OCI-LY1 (cell line): ENCODE results near the gene FAM221B.

ENCODE experiments used
- H2AFZ ChIP-seq: fragments of 200-600 bp; sonication (generic), shearing (Covaris generic); 2 replicates; pipeline ENCODE4 v1.6.0; 2014; ENCODE audit warnings: antibody characterized with exemption, mild to moderate bottlenecking, low read length
- H3F3A ChIP-seq: fragments of 200-600 bp; sonication (generic), shearing (Covaris generic); 2 replicates; pipeline ENCODE4 v1.6.0; 2014; ENCODE audit warnings: mild to moderate bottlenecking, antibody characterized with exemption, low read length, moderate library complexity; ENCODE audit not compliant: insufficient read depth
- H3K27ac ChIP-seq: fragments of 200-600 bp; sonication (generic); 2 replicates; pipeline ENCODE4 v1.5.1; 2014; ENCODE audit warnings: low read length, mixed run types, mild to moderate bottlenecking, low read depth; ENCODE audit not compliant: poor library complexity, severe bottlenecking
- H3K27me3 ChIP-seq: fragments of 200-600 bp; sonication (generic); 2 replicates; pipeline ENCODE4 v1.6.0; 2014; ENCODE audit warnings: antibody characterized with exemption, mild to moderate bottlenecking, low read length, moderate library complexity; ENCODE audit not compliant: insufficient read depth
- H3K36me3 ChIP-seq: fragments of 200-600 bp; sonication (generic); 2 replicates; pipeline ENCODE4 v1.6.1; 2014; ENCODE audit warnings: mild to moderate bottlenecking, antibody characterized with exemption, low read length, moderate library complexity, mixed read lengths; ENCODE audit not compliant: insufficient read depth
- H3K4me1 ChIP-seq: fragments of 200-600 bp; sonication (generic); 2 replicates; pipeline ENCODE4 v1.5.1; 2014; ENCODE audit warnings: mild to moderate bottlenecking, low read length, moderate library complexity; ENCODE audit not compliant: insufficient read depth, severe bottlenecking
- H3K4me2 ChIP-seq: fragments of 200-600 bp; sonication (generic), shearing (Covaris generic); 2 replicates; pipeline ENCODE4 v1.6.1; 2014; ENCODE audit warnings: low read length
- H3K4me3 ChIP-seq: fragments of 200-600 bp; sonication (generic); 2 replicates; pipeline ENCODE4 v1.5.1; 2014; ENCODE audit warnings: low read length, low read depth, mild to moderate bottlenecking, mixed read lengths; ENCODE audit not compliant: poor library complexity, severe bottlenecking
- H3K79me2 ChIP-seq: fragments of 200-600 bp; shearing (Covaris generic); 2 replicates; pipeline ENCODE4 v1.6.1; 2016; ENCODE audit warnings: mixed run types, low read length, mixed read lengths; ENCODE audit not compliant: insufficient read depth
- H3K9ac ChIP-seq: fragments of 200-600 bp; sonication (generic), shearing (Covaris generic); 2 replicates; pipeline ENCODE4 v1.6.1; 2014; ENCODE audit warnings: mild to moderate bottlenecking, low read length, mixed read lengths
- H3K9me2 ChIP-seq: fragments of 200-600 bp; sonication (generic), shearing (Covaris generic); 2 replicates; pipeline ENCODE4 v1.6.1; 2014; ENCODE audit warnings: low read depth, mild to moderate bottlenecking, low read length, mixed read lengths
- H3K9me3 ChIP-seq: fragments of 200-600 bp; shearing (Covaris generic); 2 replicates; pipeline ENCODE4 v1.6.1; 2014; ENCODE audit warnings: low read length, mixed read lengths
- H4K20me1 ChIP-seq: fragments of 200-600 bp; sonication (generic), shearing (Covaris generic); 2 replicates; pipeline ENCODE4 v1.6.0; 2016; ENCODE audit warnings: mild to moderate bottlenecking, low read length; ENCODE audit not compliant: insufficient read depth
- EZH2 ChIP-seq: fragments of 200-600 bp; sonication (generic), shearing (Covaris generic); IDR thresholded peaks from 2 replicates; pipeline ENCODE4 v1.8.0; 2017; ENCODE audit warnings: borderline replicate concordance, mixed run types, mild to moderate bottlenecking, antibody characterized with exemption, low read length, moderate library complexity, mixed read lengths
- TF ChIP-seq, protein P1 (sequence below): fragments of 200-600 bp; sonication (generic), shearing (Covaris generic); IDR thresholded peaks from 2 replicates; pipeline ENCODE4 v1.5.1; 2017; ENCODE audit warnings: mild to moderate bottlenecking, antibody characterized with exemption, low read length, moderate library complexity, mixed read lengths

Gene FAM221B

GRCh38 chr9:35778496-35778895 lies 50.0 kb downstream of the FAM221B start:
- H2AFZ ChIP-seq = no peak overlapping the region

GRCh38 chr9:35776018-35776417 lies 52.5 kb downstream of the FAM221B start:
- no peaks in the 10 kb centered on the region for H3K9me3 ChIP-seq
- H3K9ac ChIP-seq = peak overlapping the region; percentile 35; the same call in 1 of the 2 replicates
- peak overlapping the region; percentile 51 for H3K4me2 ChIP-seq
- H3K79me2 ChIP-seq = no peaks in the 10 kb centered on the region
- peak overlapping the region; percentile 20 for H3K4me3 ChIP-seq
- H3K27ac ChIP-seq = peak overlapping the region; percentile 88
- no peak for TF ChIP-seq EZH2
- TF ChIP-seq, protein P1, sequence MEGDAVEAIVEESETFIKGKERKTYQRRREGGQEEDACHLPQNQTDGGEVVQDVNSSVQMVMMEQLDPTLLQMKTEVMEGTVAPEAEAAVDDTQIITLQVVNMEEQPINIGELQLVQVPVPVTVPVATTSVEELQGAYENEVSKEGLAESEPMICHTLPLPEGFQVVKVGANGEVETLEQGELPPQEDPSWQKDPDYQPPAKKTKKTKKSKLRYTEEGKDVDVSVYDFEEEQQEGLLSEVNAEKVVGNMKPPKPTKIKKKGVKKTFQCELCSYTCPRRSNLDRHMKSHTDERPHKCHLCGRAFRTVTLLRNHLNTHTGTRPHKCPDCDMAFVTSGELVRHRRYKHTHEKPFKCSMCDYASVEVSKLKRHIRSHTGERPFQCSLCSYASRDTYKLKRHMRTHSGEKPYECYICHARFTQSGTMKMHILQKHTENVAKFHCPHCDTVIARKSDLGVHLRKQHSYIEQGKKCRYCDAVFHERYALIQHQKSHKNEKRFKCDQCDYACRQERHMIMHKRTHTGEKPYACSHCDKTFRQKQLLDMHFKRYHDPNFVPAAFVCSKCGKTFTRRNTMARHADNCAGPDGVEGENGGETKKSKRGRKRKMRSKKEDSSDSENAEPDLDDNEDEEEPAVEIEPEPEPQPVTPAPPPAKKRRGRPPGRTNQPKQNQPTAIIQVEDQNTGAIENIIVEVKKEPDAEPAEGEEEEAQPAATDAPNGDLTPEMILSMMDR = no peak
- H2AFZ ChIP-seq = no peak overlapping the region
- H3K9me2 ChIP-seq = no peaks in the 10 kb centered on the region
- peaks cover 34% of the 10 kb centered on the region for H3K4me1 ChIP-seq
- H3F3A ChIP-seq = no peaks in the 10 kb centered on the region
- H3K36me3 ChIP-seq = no peaks in the 10 kb centered on the region
- H4K20me1 ChIP-seq = no peaks in the 10 kb centered on the region
- H3K27me3 ChIP-seq = no peaks in the 10 kb centered on the region

More at GRCh38 chr9:35778496-35778895, 50.0 kb downstream of the FAM221B start:
- Histone ChIP-seq H3K27me3 (no peaks in the 10 kb centered on the region), H3K36me3 (peaks cover 4% of the 10 kb centered on the region; the same call in 1 of the 2 replicates), H3F3A (no peaks in the 10 kb centered on the region), H3K4me2 (no peak overlapping the region), H3K9me3 (no peaks in the 10 kb centered on the region), H3K79me2 (no peaks in the 10 kb centered on the region), H3K27ac (no peak overlapping the region), H3K9ac (no peak overlapping the region), H3K9me2 (no peaks in the 10 kb centered on the region), H3K4me3 (no peak overlapping the region), H3K4me1 (peaks cover 22% of the 10 kb centered on the region), H4K20me1 (no peaks in the 10 kb centered on the region)
- no peak for TF ChIP-seq EZH2
- TF ChIP-seq, protein P1 = no peak

DNA sequence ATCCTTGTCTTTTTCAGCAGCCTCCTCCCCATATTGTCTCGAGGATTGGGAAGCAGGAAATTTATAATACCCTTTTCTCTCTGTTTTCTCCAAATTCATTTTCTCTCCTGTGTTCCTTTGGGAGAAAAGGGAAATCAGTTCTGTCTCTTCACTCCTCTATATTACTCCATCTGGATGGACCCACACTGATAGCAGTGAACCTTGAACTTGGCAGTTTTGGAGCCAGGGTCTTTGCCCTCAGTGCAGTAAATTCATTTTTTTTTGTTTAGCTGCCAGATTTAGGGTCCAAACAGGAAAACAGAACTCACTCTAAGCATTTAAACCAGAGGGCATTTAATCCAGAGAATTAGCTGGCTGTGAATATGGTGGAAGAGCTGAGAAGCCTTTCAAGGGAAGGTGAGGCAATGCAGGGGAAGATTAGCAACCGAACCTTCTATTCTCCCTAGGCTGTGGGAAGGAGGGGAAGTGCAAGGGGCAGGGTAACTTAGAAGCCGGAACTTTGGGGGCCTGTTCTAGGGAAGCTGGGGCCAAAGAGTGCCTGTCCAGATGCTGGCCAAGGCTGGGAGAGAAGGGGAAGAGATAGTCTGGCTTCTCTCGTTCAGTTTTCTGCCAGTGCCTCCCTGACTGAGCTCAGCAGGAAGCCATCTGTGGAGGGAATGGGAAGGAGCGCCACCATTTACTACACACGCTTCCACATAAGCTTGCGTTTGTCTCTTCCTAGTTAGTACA lies 53.5 kb downstream of the FAM221B start:
- no peak overlapping the region for H2AFZ ChIP-seq
- H3K4me2 ChIP-seq = peak overlapping the region; percentile 51
- H3K27ac ChIP-seq = peak overlapping the region; percentile 88

More for the DNA sequence above, 53.5 kb downstream of the FAM221B start:
- Histone ChIP-seq H3K9me2 (no peaks in the 10 kb centered on the region), H3K9ac (peak overlapping the region; percentile 35; the same call in 1 of the 2 replicates), H3K79me2 (no peaks in the 10 kb centered on the region), H3K36me3 (no peaks in the 10 kb centered on the region), H3K27me3 (no peaks in the 10 kb centered on the region), H3K4me3 (peak overlapping the region; percentile 20), H3K4me1 (peaks cover 40% of the 10 kb centered on the region), H4K20me1 (no peaks in the 10 kb centered on the region), H3F3A (no peaks in the 10 kb centered on the region), H3K9me3 (no peaks in the 10 kb centered on the region)
- TF ChIP-seq, protein P1 = no peak
- TF ChIP-seq EZH2 = no peak
